HTERT RPE-1 (cell line): ENCODE data around the gene BPIFB4.
"Not testable (repeated sequence)": the region's sequence is repeated elsewhere in the genome, so short reads cannot be mapped to it uniquely, and the experiment has no call there.

Experiments used
- in situ Hi-C: fragments of 300-500 bp; cut with MboI; formaldehyde crosslinking; loops from 4 replicates; pipeline ENCODE4 v1.14.3; 2020; ENCODE audit warnings: low sequenced_read_pairs

Gene BPIFB4

DNA sequence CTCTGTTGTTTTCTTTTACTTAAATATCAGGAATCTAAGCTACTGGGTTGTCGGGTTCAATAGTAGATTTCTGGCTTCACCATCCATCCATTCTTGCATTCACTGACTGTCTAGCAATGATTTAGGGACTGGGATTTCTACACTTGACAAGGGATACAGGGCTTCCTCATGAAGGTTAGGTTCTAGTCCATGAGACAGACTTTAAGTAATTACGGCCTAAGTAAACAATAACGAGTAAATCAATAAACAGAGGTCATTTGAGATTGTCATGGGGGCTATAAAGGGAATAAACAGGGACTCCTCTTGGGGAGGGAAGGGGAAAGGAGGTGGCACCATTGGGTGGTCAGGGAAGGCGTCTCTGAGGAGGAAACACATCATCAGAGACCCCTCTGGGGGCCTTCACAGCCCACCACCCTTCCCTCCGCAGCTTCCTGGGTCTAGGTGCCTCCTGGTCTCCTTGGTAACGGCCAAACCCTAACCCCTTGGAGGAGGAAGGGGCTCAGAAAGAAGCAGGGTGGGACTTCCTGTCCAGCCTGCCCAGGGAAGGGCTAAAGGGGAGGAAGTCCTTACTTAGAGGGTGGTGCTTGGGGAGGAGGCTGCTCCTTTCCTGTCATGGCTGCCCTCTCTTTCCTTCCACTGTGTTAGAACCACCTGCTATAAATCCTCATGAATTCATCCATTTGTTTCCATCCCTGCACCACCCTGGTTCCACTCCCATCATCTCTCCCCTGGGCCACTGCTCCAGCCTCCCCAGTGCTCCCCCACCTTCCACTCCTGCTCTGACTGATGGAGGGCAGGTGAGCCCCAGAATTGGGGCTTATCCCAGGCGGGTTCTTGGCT is 33.3 kb downstream of the BPIFB4 start:
- in situ Hi-C loops, result no loop called here

DNA sequence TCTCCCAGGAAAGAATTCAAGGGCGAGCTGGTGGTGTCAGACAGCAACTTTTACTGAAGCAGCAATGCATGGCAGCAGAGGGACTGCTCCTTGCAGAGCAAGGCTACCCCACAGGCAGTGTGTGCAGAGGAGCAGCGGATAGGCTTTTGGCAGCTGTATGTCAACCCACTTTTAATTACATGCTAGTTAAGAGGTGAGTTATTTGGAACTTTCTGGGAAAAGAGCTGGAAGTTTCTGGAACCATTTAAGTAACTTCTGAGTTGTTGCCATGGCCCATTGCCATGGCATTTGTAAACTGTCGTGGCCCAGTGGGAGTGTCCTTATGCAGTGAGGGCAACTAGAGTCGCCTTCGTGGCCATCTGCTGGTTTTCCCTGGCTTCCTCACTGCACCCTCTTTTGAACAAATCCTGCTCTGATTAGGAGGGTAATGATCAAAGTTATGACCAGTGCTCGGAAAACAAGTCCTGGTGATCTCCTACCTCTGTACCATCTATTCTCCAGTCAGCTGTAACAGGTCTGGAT is 34.0 kb downstream of the BPIFB4 start:
- in situ Hi-C loops, result no loop called here

DNA sequence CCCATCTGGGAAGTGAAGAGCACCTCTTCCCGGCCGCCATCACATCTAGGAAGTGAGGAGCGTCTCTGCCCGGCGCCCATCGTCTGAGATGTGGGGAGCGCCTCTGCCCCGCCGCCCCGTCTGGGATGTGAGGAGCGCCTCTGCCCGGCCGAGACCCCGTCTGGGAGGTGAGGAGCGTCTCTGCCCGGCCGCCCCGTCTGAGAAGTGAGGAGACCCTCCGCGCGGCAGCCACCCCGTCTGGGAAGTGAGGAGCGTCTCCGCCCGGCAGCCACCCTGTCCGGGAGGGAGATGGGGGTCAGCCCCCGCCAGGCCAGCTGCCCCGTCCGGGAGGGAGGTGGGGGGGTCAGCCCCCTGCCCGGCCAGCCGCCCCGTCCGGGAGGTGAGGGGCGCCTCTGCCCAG is 36.1 kb downstream of the BPIFB4 start:
- in situ Hi-C loops, result not testable (repeated sequence)

DNA sequence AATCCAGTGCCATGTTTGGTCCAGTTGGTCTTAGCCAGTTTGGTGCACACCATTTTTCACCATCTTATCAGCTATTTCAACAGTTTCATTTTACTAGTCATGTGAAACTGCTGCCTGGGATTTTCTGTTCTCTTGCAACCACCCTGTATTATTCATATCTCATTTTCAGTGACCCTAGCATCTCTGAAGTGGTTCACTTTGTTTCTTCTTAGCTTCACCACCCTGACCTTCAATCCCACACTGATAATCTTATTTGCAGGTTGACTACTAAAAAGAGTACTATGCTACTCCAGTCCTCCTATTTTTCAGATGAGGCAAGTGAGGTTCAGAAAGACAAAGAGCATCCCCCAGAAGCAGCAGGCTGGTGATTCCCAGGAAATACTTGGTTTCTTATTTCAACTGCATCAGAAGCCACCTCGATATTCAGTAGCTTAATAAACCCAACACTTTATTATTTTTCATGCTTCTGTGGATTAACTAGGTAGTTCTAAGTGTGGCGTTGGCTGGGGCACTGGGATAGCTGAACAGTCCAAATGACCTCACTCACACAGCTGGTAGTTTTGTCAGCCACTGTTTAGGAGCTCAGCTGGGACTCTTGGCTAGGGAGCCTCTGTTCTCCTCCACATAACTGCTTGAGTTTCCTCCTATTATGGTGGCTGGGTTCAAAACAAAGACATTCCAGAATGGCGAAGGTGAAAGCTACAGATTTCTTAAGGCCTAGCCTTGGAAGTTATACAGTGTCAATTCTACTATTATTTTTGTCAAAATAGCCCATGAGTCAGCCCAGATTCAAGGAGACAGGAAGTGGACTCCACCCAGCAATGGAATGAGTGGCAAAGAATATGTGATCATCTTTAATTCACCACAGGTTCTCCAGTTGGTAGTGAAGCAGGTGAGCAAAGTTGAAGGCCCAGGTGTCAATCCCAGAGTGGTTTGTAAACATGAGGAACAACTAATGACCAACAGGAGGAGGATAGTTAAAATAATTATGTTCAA is 40.6 kb downstream of the BPIFB4 start:
- in situ Hi-C loops, result no loop called here

DNA sequence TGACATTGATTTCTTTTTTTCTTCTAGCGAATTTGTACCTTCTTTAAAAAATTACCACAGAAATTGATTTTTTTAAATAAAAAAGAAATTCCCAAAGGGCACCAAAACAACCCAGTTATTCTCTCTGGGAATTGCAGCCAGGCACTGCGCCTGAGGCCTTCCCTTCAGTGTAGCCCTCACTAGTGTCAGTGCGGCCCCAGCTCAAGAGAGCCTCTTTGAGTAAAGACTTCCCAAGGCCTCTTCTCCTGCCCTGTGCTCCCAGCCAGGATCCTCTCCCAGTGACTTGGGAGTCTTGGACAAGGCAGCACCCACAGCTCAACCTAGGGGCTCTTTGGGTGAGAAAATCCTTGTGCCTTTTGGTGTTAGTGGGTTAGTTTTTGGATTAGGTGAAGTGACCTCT is 41.5 kb downstream of the BPIFB4 start:
- in situ Hi-C loops, result no loop called here

DNA sequence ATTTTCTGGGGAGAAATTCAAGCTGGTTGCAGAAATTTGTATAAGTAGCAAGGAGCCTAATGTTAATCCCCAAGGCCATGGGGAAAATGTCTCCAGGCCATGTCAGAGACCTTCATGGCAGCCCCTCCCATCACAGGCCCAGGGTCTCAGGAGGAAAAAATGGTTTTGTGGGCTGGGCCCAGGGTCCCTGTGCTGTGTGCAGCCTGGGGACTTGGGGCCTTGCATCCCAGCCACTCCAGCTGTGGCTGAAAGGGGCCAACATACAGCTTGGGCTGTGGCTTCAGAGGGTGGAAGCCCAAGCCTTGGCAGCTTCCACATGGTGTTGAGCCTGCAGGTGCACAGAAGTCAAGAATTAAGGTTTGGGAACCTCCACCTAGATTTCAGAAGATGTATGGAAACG is 42.9 kb downstream of the BPIFB4 start:
- in situ Hi-C loops, result not testable (repeated sequence)

DNA sequence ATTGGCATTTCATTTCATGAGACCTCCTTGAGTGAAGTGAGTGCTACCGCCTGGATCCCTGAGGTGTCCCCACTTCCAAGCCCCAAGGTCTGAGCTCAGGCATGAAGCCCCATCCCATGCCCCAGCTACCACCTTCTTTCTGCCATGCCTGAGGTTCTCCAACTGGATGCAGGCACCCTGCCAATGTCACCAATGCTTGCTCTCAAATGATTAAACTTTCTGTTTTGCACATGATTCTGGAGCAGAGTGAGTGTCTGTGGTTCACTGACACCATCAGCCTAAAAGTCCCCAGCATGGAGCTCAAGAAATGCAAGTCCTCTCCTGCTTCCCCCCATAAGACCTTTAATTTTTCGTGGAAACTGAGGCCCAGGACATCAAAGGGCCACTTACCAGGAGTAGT is 44.8 kb downstream of the BPIFB4 start:
- in situ Hi-C loops, result no loop called here

DNA sequence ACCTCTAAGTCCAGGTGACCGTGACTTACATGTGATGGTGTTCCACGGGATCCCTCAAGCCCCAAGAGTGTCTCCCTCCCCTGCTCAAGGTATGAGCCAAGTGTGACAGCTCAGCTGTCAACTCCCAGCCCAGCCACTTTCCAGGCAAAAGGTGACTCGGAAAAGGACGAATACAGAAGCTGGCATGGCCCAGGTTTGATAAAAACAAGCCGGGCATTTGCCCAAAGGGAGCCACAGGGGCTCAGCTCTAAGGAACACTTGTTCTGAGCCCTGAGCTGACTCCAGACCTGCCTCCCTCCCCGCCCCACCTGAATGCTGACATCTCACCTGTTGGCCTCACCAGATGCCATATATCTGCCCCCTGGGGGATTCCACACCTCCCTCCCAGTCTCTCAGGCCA is 45.6 kb downstream of the BPIFB4 start:
- in situ Hi-C loops, result no loop called here

DNA sequence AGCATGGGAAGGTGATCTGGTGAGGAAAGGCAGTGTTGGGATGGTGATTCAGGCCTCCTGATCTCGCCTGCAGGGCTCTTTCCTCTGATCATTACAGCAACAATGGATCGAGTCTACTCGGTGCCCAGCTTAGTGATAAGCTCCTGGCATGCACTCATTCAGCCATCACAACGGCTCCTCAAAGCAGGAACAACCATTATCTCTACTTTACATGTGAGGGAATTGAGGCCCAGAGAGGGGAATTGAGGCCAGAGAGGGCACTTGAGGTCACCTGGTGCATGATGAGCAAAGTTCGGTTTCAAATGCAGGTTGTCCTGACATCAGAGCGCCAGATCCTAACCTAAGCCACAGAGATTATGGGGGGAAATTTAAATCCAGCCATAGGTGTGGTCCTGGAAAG is 46.5 kb downstream of the BPIFB4 start:
- in situ Hi-C loops, result no loop called here

DNA sequence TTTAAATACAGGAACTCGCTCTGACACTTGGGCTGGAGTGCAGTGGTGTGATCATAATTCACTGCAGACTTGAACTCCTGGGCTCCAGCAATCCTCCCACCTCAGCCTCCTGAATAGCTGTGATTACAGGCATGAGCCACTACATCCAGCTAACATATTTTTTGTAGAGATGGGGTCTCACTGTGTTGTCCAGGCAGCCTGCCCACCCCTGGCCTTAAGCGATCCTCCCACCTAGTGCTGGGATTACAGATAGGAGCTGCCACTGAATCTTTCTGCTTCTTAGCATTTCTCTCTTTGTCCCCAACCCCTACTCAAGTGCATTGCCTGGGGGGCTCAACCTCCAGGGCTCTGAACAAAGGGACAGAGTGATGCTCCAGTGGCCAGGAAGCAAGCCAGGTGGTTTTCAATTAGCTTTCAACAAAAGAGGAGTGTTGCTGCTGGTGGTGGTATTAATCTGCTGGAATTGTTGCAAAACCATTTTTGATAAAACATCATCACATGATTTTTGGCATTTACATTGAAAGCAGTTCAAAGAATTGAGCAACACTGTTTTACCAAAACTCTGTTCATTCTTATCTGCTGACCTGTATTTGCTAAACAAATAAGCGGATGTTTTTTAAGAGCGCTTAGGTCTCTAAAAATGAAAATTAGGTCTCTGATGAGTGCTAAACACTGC is 48.1 kb downstream of the BPIFB4 start:
- in situ Hi-C loops, result no loop called here

DNA sequence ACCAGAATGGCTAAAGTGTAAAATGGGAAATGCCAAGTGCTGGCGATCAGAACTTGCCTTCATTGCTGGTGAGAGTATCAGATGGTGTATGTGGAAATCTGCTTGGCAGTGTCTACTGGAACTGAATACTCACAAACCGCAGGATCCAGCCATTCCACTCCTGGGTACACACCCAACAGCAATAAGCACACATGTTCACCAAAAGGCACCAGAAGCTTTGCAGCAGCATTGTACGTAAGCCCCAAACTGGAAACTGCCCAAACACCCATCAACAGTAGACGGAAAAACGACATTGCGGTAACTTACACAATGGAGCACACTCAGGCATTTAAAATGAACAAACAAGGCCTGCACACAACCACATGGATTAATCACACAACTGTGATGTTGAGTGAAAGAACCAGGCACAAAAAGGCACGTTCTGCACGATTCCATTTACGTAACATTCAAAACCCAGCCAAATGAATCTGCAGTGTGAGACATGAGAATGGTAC is 51.2 kb downstream of the BPIFB4 start:
- in situ Hi-C loops, result no loop called here

DNA sequence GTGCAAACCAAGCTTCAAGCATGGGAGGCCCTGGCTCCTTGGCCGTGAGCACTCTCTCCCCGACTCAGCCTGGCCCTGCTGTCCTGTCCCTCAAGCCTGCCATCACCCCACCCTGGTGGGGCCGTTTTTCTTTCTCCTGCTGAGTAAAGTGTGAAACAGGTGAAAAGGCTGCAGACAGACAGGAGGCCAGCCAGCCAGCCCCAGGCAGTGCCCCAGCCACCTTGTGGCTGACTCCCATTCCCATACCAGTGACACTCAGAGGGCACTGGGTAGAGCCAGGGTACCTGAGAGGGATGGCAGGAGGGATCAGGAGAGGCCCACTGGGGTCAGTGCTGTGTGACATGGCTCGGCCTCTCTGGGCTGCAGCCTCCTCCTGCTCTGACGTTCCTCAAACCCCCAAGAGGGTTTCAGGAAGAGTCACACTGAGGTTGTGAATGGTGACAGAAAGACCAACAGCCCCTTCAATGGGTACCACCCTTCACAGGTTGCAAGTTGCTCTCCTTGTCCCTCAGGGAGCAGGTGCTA is 52.6 kb downstream of the BPIFB4 start:
- in situ Hi-C loops, result no loop called here

DNA sequence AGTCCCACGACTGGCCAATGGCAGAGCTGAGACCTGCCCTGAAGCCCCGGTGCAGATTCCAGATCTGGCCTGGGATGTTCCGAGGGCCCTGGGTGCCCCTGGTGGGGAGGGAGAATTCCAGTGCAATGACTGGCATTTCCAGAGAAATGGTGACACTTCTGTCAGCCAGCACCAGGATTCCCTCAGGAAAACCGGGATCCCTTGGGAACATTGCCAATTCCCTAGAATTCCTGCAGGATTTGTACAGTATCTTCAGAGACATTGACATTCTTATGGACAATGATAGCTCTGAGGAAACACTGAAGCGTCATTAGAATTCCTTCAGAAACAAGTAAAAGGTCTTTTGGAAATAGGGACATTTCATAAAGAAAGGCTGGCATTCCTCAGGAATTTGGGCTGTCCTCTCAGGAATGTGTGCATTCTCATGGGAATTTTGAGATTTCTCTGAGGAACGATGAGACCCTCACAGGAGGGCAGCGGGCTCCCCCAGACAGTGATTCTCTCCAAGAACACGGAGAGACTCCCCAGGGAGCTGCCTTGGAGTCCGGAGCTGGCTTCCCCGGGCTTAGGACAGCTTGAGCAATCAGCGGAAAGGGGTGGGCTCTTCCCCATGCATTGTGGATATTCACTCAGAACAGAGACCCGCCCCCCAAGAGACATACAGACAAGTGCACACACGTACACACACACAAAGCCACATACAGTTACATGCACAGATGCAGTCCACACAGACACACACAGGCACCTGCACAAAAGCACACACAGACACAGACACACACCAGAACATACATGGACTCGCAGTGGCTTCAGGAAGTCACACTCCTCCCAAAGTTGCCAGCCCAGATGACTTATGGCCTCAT is 53.3 kb downstream of the BPIFB4 start:
- in situ Hi-C loops, result no loop called here

DNA sequence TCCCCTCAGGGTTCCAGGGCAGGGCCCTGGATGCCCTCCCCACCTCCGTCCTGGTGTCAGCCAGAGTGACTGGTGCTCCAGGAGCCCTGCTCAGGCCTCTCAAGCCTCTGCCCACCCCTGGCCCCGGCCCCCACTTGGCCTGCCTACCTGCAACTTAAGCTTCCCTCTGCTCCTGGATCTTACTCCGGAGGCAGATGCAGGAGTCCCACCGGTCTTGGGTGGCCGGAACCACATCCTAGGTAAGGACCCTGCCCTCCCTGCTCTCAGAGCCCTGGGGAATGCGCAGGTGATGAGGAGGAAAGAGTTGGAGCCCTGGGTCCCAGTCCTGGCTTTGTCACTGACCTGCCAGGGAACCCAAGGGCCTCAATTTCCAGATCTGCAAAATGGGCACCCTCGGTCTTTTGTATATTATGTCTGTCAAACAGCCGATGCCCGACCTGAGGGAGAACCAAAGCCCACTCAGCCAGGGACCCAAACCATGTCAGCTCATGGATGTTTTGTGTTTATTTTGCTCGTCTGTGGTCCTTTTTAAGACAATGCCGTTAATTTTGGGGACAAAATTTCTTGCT is 54.0 kb downstream of the BPIFB4 start:
- in situ Hi-C loops, result no loop called here

DNA sequence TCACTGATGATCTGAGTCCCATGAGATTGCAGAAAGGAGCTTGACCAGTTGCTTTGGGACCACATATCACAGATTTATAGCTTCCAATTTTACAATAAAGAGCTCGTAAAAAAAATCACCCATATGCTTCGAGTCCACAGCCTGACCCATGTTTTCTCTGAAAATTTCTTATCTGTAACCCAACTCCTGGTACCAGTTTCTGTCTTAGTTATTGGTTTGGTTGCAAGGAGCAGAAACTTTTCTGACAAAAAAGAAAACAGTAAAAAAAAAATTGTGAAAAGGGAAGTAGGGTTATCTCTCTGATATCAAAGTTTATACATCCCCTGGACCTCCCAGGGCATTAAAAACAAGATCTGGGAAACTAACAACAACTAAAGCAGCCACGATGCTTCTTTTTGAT is 57.8 kb downstream of the BPIFB4 start:
- in situ Hi-C loops, result no loop called here

DNA sequence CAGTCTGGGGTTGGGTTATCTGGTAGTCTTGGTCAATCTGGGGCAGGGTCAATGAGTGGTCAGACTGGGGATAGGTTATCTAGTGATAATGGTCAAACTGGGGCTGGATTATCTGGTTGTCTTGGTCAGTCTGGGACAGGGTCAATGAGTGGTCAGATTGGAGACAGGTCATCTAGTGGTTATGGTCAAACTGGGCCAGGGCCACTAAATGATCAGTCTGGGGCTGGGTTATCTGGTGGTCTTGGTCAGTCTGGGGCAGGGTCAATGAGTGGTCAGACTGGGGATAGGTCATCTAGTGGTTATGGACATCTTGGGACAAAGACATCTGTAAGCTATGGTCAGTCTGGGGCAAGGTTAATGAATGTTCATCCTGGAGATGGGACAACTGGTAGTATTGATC is 60.0 kb downstream of the BPIFB4 start:
- in situ Hi-C loops, result no loop called here

DNA sequence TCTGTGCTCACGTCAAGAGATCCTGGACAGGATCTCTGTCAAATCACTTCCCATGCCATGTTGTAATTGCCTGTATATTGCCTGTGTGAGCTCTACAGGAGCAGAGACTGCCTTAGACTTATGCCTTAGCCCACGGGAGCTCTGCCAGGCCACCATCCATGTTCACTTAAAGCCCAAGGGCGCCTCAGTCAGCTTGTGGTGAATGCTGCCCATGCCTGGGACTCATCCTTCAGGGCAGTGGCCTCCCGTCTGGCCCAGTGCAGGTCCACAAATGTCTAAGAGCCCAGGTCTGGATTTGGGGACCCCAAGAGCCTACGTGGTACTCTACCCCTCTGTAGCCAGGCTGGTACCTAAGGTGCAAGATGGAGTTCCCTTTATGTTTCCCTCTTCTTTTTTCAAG is 66.1 kb downstream of the BPIFB4 start:
- in situ Hi-C loops, result no loop called here

DNA sequence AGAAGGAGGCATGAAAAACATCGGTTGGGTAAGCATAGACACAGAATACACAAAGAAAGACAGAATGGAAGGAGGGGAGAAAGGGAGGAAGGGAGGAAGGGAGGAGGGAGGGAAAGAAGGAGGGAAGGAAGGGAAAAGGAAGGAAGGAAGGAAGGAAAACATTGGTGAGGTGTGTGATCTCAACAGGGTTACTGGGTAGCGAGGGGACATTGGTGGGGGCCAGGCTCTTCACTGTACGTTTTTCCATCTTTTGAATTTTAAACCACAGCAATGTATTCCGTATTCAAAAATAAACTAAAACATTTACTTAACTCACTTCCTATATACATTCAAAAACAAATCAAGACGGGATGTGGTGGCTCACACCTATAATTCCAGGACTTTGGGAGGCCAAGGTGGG is 67.9 kb downstream of the BPIFB4 start:
- in situ Hi-C loops, result no loop called here

DNA sequence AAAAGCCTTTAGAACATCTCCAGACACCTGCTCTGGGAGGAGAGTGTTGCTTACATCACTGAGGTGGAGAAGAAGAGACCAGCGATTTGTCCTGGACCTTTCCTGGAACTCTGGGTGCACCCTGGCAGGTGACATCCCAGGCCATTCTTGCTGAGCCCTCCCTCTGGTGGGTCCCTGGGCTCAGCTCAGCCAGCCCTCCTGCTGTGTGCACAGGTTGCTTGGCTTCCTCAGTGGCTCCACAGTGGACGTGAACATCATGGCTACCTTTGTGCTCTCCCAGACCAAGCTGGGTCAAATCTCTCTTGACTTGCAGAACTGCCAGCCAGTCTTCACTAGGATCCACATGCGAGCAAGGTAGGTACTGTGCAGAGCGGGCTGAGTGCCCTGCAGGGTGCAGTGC is 68.6 kb downstream of the BPIFB4 start:
- in situ Hi-C loops, result no loop called here
